HEK293T (cell line): Measurements from ENCODE around the gene AWAT2.

ENCODE experiments used
- BHLHE40 ChIP-seq: fragments of 450-650 bp; IDR thresholded peaks from 2 replicates; pipeline ENCODE4 v1.6.1; 2016; ENCODE audit warnings: mild to moderate bottlenecking, moderate library complexity, borderline replicate concordance
- ELF4 ChIP-seq: fragments of 450-650 bp; IDR thresholded peaks from 2 replicates; pipeline ENCODE4 v1.6.1; 2017; ENCODE audit warnings: antibody characterized with exemption
- FOXA1 ChIP-seq: fragments of 450-650 bp; IDR thresholded peaks from 2 replicates; pipeline ENCODE4 v1.6.1; 2016; ENCODE audit warnings: mild to moderate bottlenecking
- L3MBTL2 ChIP-seq: fragments of 450-650 bp; conservative IDR thresholded peaks from 2 replicates; pipeline ENCODE4 v1.6.1; 2016; ENCODE audit warnings: mild to moderate bottlenecking
- TARDBP ChIP-seq: fragments of 450-650 bp; IDR thresholded peaks from 2 replicates; pipeline ENCODE4 v1.6.1; 2016

DNA sequence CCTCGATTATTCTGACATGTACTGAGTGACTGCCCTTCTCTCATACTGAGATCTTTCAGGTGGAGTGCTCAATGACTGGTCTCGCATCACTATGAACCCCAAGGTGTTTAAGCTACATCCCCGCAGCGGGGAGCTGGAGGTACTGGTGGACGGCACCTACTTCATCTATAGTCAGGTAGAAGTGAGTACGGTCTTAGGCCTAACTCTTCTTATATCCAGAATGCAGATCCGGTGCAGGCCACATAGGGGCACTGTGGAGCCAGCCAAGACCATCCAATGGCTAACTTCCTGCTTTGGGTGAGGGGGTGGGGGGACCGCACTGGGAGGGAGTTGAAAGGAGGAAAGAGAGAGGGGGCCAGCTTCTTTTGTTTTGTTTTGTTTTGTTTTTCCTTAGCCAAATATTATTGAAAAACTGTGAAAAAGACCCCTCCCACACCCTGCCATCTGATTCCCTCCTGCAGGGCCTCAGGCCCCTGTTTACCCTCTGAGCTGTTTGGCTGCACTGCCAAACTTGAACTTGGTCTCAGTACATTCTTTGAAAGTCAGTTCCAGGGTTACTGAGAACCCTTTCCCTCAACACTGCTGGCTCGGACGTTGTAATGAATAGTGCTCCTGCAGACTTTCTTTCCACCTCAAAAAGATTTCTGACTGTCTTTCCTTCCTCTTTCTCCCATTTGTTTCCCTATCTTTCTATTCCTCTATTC is 16.2 kb downstream of the AWAT2 start:
- no peak for TF ChIP-seq L3MBTL2
- no peak for TF ChIP-seq TARDBP
- TF ChIP-seq FOXA1, result no peak
- no peak for TF ChIP-seq ELF4
- TF ChIP-seq BHLHE40, result no peak
